ENCODE results near the gene WIPF2.

The WIPF2 gene

GRCh38 chr17:40318830-40319391 lies 99.8 kb downstream of the WIPF2 start:
- peak overlapping the region; percentile 74 for H3K4me3 ChIP-seq (ENCODE audit: control insufficient read depth, low read depth, low read length)
- TF ChIP-seq, protein P1, sequence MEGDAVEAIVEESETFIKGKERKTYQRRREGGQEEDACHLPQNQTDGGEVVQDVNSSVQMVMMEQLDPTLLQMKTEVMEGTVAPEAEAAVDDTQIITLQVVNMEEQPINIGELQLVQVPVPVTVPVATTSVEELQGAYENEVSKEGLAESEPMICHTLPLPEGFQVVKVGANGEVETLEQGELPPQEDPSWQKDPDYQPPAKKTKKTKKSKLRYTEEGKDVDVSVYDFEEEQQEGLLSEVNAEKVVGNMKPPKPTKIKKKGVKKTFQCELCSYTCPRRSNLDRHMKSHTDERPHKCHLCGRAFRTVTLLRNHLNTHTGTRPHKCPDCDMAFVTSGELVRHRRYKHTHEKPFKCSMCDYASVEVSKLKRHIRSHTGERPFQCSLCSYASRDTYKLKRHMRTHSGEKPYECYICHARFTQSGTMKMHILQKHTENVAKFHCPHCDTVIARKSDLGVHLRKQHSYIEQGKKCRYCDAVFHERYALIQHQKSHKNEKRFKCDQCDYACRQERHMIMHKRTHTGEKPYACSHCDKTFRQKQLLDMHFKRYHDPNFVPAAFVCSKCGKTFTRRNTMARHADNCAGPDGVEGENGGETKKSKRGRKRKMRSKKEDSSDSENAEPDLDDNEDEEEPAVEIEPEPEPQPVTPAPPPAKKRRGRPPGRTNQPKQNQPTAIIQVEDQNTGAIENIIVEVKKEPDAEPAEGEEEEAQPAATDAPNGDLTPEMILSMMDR (IDR thresholded peaks at IDR 0.05; ENCODE audit: control insufficient read depth, insufficient read depth, low read depth, low read length, missing control alignments): peak; percentile 20
- DNase-seq (ENCODE audit: low read depth): no peak

DNA sequence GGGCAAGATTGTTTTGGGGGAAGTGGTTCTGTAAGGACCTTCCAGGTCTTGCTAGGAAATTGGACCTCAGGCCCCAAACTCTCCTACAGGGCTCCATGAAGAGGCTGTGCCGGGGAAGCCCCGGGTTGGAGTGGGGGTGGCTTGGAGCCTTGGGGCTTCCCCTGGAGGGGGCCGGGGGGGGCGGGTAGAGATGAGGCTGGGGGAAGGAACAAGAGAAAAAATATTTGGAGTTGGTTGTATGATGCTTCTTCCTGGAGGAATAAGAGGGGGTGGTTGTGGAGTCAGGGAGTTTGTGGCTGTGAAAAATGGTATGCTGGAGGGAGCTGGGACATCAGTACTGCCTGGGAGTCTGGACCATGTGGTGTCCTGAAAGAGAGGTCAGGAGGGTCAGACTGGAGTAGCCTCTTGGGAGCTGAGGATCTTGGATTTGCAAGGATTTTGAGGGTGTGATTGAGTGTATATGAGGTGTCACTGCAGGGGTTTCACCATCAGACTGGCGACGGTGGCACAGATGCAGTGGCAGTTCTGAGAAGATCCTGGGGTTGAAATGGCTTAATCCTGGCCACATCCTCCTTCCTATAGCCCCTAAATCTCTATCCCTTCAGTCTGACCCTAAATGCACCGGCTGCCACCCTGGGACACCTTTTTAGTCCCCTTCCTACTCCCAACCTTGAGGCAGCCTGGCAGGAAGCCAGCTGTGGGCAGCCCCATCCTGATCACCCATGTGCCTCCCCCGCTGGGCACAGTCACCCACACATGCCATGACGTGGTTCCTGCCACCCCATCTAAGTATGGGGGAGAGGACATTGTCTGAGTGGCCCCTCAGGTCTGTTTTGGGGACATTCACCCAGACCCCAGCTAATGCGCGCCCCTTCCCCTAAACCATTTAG lies 100.8 kb downstream of the WIPF2 start:
- no peak for DNase-seq (ENCODE audit: low read depth)
- H3K4me3 ChIP-seq (ENCODE audit: control insufficient read depth, low read depth, low read length): peak overlapping the region; percentile 74
- TF ChIP-seq, protein P1 (IDR thresholded peaks at IDR 0.05; ENCODE audit: control insufficient read depth, insufficient read depth, low read depth, low read length, missing control alignments): no peak

- TF ChIP-seq, protein P1 (IDR thresholded peaks at IDR 0.05; ENCODE audit: control insufficient read depth, insufficient read depth, low read depth, low read length, missing control alignments): no peak
- DNase-seq (ENCODE audit: low read depth): no peak
- H3K4me3 ChIP-seq (ENCODE audit: control insufficient read depth, low read depth, low read length): peak overlapping the region; percentile 3
These were observed 101.8 kb downstream of the WIPF2 start for GRCh38 chr17:40320756-40321523.

DNA sequence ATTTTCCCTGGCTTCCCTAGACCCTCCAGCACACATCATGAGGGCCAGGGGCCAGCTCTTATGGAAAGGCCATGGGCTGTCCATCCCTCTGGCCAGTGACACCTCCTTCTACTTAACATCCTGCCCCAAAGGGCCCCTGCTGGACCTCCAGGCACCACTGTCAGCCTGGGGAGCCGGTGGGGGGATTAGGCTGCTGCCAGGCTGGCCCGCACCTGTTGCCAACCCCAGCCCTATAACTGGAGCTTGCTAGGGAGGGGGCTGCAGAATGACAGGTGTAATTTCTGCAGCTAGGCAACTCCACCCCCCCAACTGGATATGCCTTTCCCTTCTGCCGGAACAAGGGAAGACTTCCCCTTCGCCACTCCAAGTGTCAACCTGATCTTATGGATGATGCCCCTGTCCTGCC lies 102.4 kb downstream of the WIPF2 start:
- TF ChIP-seq, protein P1 (IDR thresholded peaks at IDR 0.05; ENCODE audit: control insufficient read depth, insufficient read depth, low read depth, low read length, missing control alignments): no peak
- DNase-seq (ENCODE audit: low read depth): no peak
- no peak overlapping the region; the same call in 1 of the 2 replicates for H3K4me3 ChIP-seq (ENCODE audit: control insufficient read depth, low read depth, low read length)

DNA sequence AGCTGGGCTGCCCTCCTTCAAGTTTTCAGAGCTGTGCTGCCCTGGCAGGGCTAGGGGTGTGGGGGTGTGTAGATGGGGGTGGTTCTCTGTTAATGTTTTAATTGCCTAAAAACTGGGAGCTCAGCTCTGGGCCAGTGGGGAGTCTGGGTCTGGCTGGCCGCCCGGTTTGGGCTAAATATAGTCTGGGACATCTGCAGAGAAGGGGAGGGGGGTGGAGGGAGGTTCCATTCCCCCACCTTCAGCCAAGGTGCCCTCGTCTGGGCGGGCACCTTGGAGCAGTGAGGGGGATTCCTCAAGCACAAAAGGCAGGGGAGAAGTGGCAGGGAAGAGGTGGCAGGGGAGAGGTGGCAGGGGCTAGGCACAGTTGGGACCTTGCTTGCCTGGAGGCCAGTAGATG lies 102.9 kb downstream of the WIPF2 start:
- TF ChIP-seq, protein P1 (IDR thresholded peaks at IDR 0.05; ENCODE audit: control insufficient read depth, insufficient read depth, low read depth, low read length, missing control alignments): no peak
- no peak for DNase-seq (ENCODE audit: low read depth)
- peak overlapping the region; percentile 37 for H3K4me3 ChIP-seq (ENCODE audit: control insufficient read depth, low read depth, low read length)
